H1 (cell line): ENCODE results near the gene FCER2. TPM values are rescaled to one million over a fixed set of nuclear protein-coding genes. Genes with fewer than 3 reads are reported as not detected.

ENCODE experiments used
- CTCF ChIA-PET: fragments of 300-600 bp; sonication (Branson Sonifier 250); formaldehyde crosslinking; loops from one replicate; lab custom pipeline; 2021; ENCODE audit not compliant: partially characterized antibody; lab: Charles Lee
- POLR2A ChIA-PET: fragments of 300-600 bp; sonication (Branson Sonifier 250); formaldehyde crosslinking; loops from one replicate; lab custom pipeline; 2021; ENCODE audit warnings: inconsistent platforms; ENCODE audit not compliant: partially characterized antibody; lab: Charles Lee
- DNase-seq, 2 experiments: peaks; one replicate each; pipeline versions ENCODE4 v3.0.0 to v3.0.0-alpha.2; 2010 to 2022; ENCODE audit warnings: low spot score in 2 of 2, low read depth in 1 of 2, mixed read lengths in 1 of 2
- FAIRE-seq: peaks from 2 replicates; lab custom pipeline; 2011; peaks lifted over from hg19 to GRCh38; lab: Jason Lieb, UNC
- H2AFZ ChIP-seq: 2 replicates; pipeline ENCODE4 v1.8.1; 2012; ENCODE audit warnings: low read length, inconsistent platforms
- H2AK5ac ChIP-seq: 2 replicates; pipeline ENCODE4 v1.6.1; 2013; ENCODE audit warnings: low read depth, low read length
- H2BK120ac ChIP-seq: replicated peaks from 2 replicates; pipeline ENCODE3; 2013; ENCODE audit warnings: low read depth, low read length, inconsistent platforms
- H2BK12ac ChIP-seq: 2 replicates; pipeline ENCODE4 v1.6.1; 2013; ENCODE audit warnings: low read depth, low read length
- H2BK15ac ChIP-seq: 2 replicates; pipeline ENCODE4 v1.6.1; 2013; ENCODE audit warnings: low read length
- H2BK20ac ChIP-seq: 2 replicates; pipeline ENCODE4 v1.6.1; 2013; ENCODE audit warnings: low read length
- H2BK5ac ChIP-seq: 2 replicates; pipeline ENCODE4 v1.6.1; 2013; ENCODE audit warnings: low read depth, low read length
- H3K14ac ChIP-seq: 2 replicates; pipeline ENCODE4 v1.6.1; 2013; ENCODE audit warnings: inconsistent platforms; ENCODE audit not compliant: insufficient read length
- H3K18ac ChIP-seq: 2 replicates; pipeline ENCODE4 v1.6.1; 2013; ENCODE audit warnings: low read length; ENCODE audit errors: extremely low read depth
- H3K23ac ChIP-seq: 2 replicates; pipeline ENCODE4 v1.6.1; 2013; ENCODE audit warnings: inconsistent platforms; ENCODE audit not compliant: insufficient read length
- H3K23me2 ChIP-seq: 2 replicates; pipeline ENCODE4 v1.6.1; 2013; ENCODE audit warnings: low read depth, low read length
- H3K27ac ChIP-seq: 2 replicates; pipeline ENCODE4 v1.6.1; 2011; ENCODE audit warnings: low read depth, low read length, inconsistent platforms
- H3K27me3 ChIP-seq, 4 experiments: replicated peaks in 1 of 4; 1 replicate in 1 of 4; 2 replicates in 3 of 4; pipeline versions ENCODE4 v1.6.1 to v1.8.1; 2011 to 2013; ENCODE audit warnings: low read length in 3 of 4, mild to moderate bottlenecking in 3 of 4, inconsistent platforms in 2 of 4, mixed read lengths in 2 of 4, moderate library complexity in 1 of 4; ENCODE audit not compliant: control insufficient read depth in 3 of 4, insufficient read depth in 3 of 4; ENCODE audit errors: extremely low read depth in 1 of 4
- H3K36me3 ChIP-seq, 4 experiments: 2 replicates each; pipeline versions ENCODE4 v1.6.1 to v1.8.1; 2011 to 2013; ENCODE audit warnings: mild to moderate bottlenecking in 4 of 4, low read length in 3 of 4, moderate library complexity in 2 of 4, control low read depth in 1 of 4, inconsistent platforms in 1 of 4; ENCODE audit not compliant: insufficient read depth in 4 of 4, control insufficient read depth in 2 of 4
- H3K4ac ChIP-seq: replicated peaks from 2 replicates; pipeline ENCODE3; 2013; ENCODE audit warnings: low read length, low read depth, mixed read lengths, inconsistent platforms; ENCODE audit not compliant: insufficient read length
- H3K4me1 ChIP-seq, 4 experiments: replicated peaks in 1 of 4; 1 replicate in 1 of 4; 2 replicates in 3 of 4; pipeline versions ENCODE4 v1.6.1 to v1.8.1; 2011 to 2013; ENCODE audit warnings: low read length in 3 of 4, inconsistent platforms in 2 of 4, mixed read lengths in 1 of 4; ENCODE audit not compliant: insufficient read depth in 4 of 4, control insufficient read depth in 3 of 4
- H3K4me2 ChIP-seq, 2 experiments: 2 replicates each; pipeline versions ENCODE4 v1.6.1 to v1.8.1; 2011 to 2013; ENCODE audit warnings: low read depth in 2 of 2, low read length in 2 of 2, control low read depth in 1 of 2, inconsistent platforms in 1 of 2, mild to moderate bottlenecking in 1 of 2; ENCODE audit not compliant: insufficient read depth in 1 of 2
- H3K4me3 ChIP-seq, 4 experiments: fragments of 200-600, 300-600 bp in 1 of 4; sonication (generic), shearing (Covaris generic), sonication (Bioruptor Twin) in 1 of 4; 2 replicates each; pipeline versions ENCODE4 v1.5.1 to v1.8.1; 2011 to 2016; ENCODE audit warnings: low read length in 4 of 4, low read depth in 3 of 4, control low read depth in 2 of 4, inconsistent platforms in 2 of 4, mild to moderate bottlenecking in 2 of 4, mixed read lengths in 1 of 4, moderate library complexity in 1 of 4; ENCODE audit not compliant: insufficient read depth in 2 of 4; ENCODE audit errors: extremely low read depth in 1 of 4
- H3K56ac ChIP-seq: replicated peaks from 2 replicates; pipeline ENCODE3; 2013; ENCODE audit warnings: low read depth, mild to moderate bottlenecking, mixed read lengths, low read length, inconsistent platforms; ENCODE audit not compliant: insufficient read length
- H3K79me1 ChIP-seq: 2 replicates; pipeline ENCODE4 v1.6.1; 2013; ENCODE audit warnings: low read depth, low read length, control low read depth
- H3K79me2 ChIP-seq, 2 experiments: 2 replicates each; pipeline versions ENCODE4 v1.6.1 to v1.8.1; 2012 to 2013; ENCODE audit warnings: low read length in 2 of 2, mild to moderate bottlenecking in 2 of 2, inconsistent platforms in 1 of 2; ENCODE audit not compliant: insufficient read depth in 2 of 2, control insufficient read depth in 1 of 2
- H3K9ac ChIP-seq, 4 experiments: replicated peaks in 1 of 4; 1 replicate in 1 of 4; 2 replicates in 3 of 4; pipeline versions ENCODE4 v1.6.1 to v1.8.1; 2011 to 2013; ENCODE audit warnings: low read depth in 3 of 4, low read length in 3 of 4, control low read depth in 2 of 4, mild to moderate bottlenecking in 2 of 4, moderate library complexity in 2 of 4, inconsistent platforms in 1 of 4; ENCODE audit errors: extremely low read depth in 1 of 4
- H3K9me3 ChIP-seq, 2 experiments: 2 replicates each; pipeline versions ENCODE4 v1.6.1 to v1.8.1; 2012 to 2013; ENCODE audit warnings: mild to moderate bottlenecking in 2 of 2, moderate library complexity in 2 of 2, control low read depth in 1 of 2, inconsistent platforms in 1 of 2, low read depth in 1 of 2, low read length in 1 of 2, mixed read lengths in 1 of 2; ENCODE audit not compliant: insufficient read depth in 2 of 2
- H4K20me1 ChIP-seq, 2 experiments: replicated peaks in 1 of 2; 2 replicates each; pipeline versions ENCODE3 to v1.8.1; 2011 to 2013; ENCODE audit warnings: inconsistent platforms in 2 of 2, low read length in 2 of 2, mild to moderate bottlenecking in 1 of 2; ENCODE audit not compliant: insufficient read depth in 2 of 2, control insufficient read depth in 1 of 2
- H4K5ac ChIP-seq: 2 replicates; pipeline ENCODE4 v1.6.1; 2013; ENCODE audit warnings: low read length, low read depth, mixed read lengths, inconsistent platforms; ENCODE audit not compliant: insufficient read length
- H4K8ac ChIP-seq: 2 replicates; pipeline ENCODE4 v1.8.0; 2013; ENCODE audit warnings: mild to moderate bottlenecking, moderate library complexity, low read length, inconsistent platforms; ENCODE audit not compliant: insufficient read depth; ENCODE audit errors: extremely low read depth
- H4K91ac ChIP-seq: replicated peaks from 2 replicates; pipeline ENCODE3; 2013; ENCODE audit warnings: low read length, mixed read lengths, inconsistent platforms; ENCODE audit not compliant: insufficient read length
- WGBS, 2 experiments: shearing (Covaris generic) in 1 of 2; methylation state at CpG; one replicate each; pipeline versions ENCODE4 v1.1.6 to v1.1.7; 2013 to 2015; ENCODE audit warnings: low lambda C conversion rate in 2 of 2, mixed read lengths in 2 of 2, inconsistent platforms in 1 of 2, low coverage in 1 of 2, missing lambda C conversion rate in 1 of 2; ENCODE audit not compliant: insufficient replicate concordance in 2 of 2, insufficient coverage in 1 of 2, insufficient read length in 1 of 2; ENCODE audit errors: extremely low coverage in 1 of 2, missing lambda C conversion rate in 1 of 2; 5-methylcytosine and 5-hydroxymethylcytosine counted together
- polyA plus RNA-seq, 7 experiments: library from polyadenylated mRNA; depleted of rRNA in 3 of 7; stranded (reverse) in 5 of 7; unstranded in 2 of 7; fragments of >200 nt in 5 of 7; fragments of 200-250 nt in 2 of 7; gene quantifications; 1 replicate in 5 of 7; 2 replicates in 1 of 7; 4 replicates in 1 of 7; pipeline versions ENCODE4 v1.2.1 to v1.2.3, GENCODE V29; 2011 to 2013; ENCODE audit warnings: missing spikeins in 2 of 7, mixed read lengths in 2 of 7
- total RNA-seq: library from RNA; stranded (reverse); fragmentation: NEBNext Ultra II Directional; extraction: Animal tissue kit (Norgen Biotek cat#: 25700); gene quantifications from 2 replicates; pipeline ENCODE4 v1.2.1, GENCODE V29; 2021
- TF ChIP-seq, protein P1 (sequence below): IDR thresholded peaks from 2 replicates; pipeline ENCODE4 v1.6.1; 2012; ENCODE audit warnings: inconsistent platforms

FCER2 gene
- total and polyA plus RNA-seq, 2 of the 8 experiments (the other 6 are each of a cell fraction or from before 2014, with no cell fraction given), result 0.67 TPM; not detected in 1

DNA sequence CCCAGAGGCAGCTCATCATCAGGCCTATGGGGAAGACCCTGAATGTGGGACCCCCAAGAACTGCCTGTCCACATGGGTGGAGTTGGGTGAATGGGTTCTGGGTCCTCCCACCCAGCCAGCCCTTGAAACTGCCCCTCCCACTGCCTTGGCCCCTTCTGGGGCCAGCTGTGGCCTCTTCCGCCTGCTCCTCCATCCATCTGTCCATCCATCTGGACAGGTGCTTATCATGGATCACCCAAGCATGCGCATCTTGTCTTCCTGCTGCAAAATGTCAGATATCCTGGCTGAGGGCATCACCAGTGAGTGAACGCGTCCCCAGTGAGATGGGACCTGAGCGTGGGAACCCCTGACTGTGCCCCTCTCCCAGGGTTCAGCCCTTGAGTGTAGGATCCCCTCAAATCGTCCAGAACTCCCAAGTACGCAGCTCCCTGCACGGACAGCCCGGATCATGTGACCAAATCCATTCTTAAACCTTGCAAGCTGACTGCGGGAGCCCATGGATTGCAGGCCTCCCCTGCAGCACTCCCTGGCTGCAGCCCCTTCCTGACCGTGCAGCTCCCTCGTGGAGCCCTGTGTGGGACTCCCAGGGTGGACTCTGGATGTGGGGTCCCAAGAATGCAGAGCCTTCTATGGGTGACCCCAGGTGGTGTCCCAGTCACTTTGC is 63.0 kb downstream of the FCER2 start:
- H3K9ac ChIP-seq, result no peak overlapping the region
- no peak overlapping the region for H4K91ac ChIP-seq
- H2BK15ac ChIP-seq, result no peak overlapping the region
- H3K18ac ChIP-seq, result no peak overlapping the region
- H2BK5ac ChIP-seq, result no peak overlapping the region
- H3K36me3 ChIP-seq, result peaks cover 0 to 6% (median 0%) of the 10 kb centered on the region in 4 experiments; a peak in 2 of 8 replicates
- FAIRE-seq (no peak), DNase-seq (no peak)
- no peak overlapping the region for H2AFZ ChIP-seq
- H2BK12ac ChIP-seq, result no peak overlapping the region
- no peak overlapping the region for H3K14ac ChIP-seq
- no peak overlapping the region for H2AK5ac ChIP-seq
- no peaks in the 10 kb centered on the region; a peak in 1 of 4 replicates for H3K9me3 ChIP-seq
- H3K4me3 ChIP-seq, result no peak overlapping the region
- no peaks in the 10 kb centered on the region; the same call in 1 of the 2 replicates for H3K79me1 ChIP-seq
- H4K5ac ChIP-seq, result no peak overlapping the region
- H2BK20ac ChIP-seq, result no peak overlapping the region
- H4K8ac ChIP-seq, result no peak overlapping the region
- H3K79me2 ChIP-seq, result peaks cover 0 to 3% of the 10 kb centered on the region in 2 experiments; a peak in 1 of 4 replicates
- ChIA-PET CTCF (interaction anchor here (1.4 to 1.8 kb wide), 2 partner anchors 10 to 70 kb away, joined by 4 to 8 read pairs; partner anchors contain the start of genes PET100 and XAB2), POLR2A (interaction anchor here (0.5 to 2.0 kb wide), 5 partner anchors 10 to 234 kb away, joined by 3 to 8 read pairs (median 4); partner anchors contain the start of genes PET100, TRAPPC5 and XAB2)
- H3K56ac ChIP-seq, result no peak overlapping the region
- H4K20me1 ChIP-seq, result peaks cover under 1 to 15% of the 10 kb centered on the region in 2 experiments
- H3K4ac ChIP-seq, result no peak overlapping the region
- no peak overlapping the region for H3K4me2 ChIP-seq
- WGBS, 2 experiments, result 97% methylated on average over 12 of the region's 12 CpGs; no CpG with 5 or more reads in 1 of the 2 experiments
- H2BK120ac ChIP-seq, result no peak overlapping the region
- peaks cover 0 to 10% (median under 1%) of the 10 kb centered on the region in 4 experiments; a peak in 3 of 7 replicates for H3K4me1 ChIP-seq
- H3K27ac ChIP-seq, result no peak overlapping the region
- peaks cover 5% of the 10 kb centered on the region; the same call in 1 of the 2 replicates for H3K23me2 ChIP-seq
- H3K23ac ChIP-seq, result no peak overlapping the region
- H3K27me3 ChIP-seq, result peaks cover 3 to 19% (median 16%) of the 10 kb centered on the region in 4 experiments
- TF ChIP-seq, protein P1, sequence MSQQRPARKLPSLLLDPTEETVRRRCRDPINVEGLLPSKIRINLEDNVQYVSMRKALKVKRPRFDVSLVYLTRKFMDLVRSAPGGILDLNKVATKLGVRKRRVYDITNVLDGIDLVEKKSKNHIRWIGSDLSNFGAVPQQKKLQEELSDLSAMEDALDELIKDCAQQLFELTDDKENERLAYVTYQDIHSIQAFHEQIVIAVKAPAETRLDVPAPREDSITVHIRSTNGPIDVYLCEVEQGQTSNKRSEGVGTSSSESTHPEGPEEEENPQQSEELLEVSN, result no peak
